ENCODE results near the gene LMNA. TPM values are rescaled to one million over a fixed set of nuclear protein-coding genes. Genes with fewer than 3 reads are reported as not detected.

LMNA gene
- total RNA-seq, 1 donor from 2014 or later: 98.8 TPM

GRCh38 chr1:156081180-156081916, 33.2 kb upstream of the LMNA start:
- intact Hi-C loops (cut with micrococcal nuclease): no loop called here

- intact Hi-C loops (cut with micrococcal nuclease): no loop called here
Observed at GRCh38 chr1:156081917-156082308, 32.6 kb upstream of the LMNA start.

DNA sequence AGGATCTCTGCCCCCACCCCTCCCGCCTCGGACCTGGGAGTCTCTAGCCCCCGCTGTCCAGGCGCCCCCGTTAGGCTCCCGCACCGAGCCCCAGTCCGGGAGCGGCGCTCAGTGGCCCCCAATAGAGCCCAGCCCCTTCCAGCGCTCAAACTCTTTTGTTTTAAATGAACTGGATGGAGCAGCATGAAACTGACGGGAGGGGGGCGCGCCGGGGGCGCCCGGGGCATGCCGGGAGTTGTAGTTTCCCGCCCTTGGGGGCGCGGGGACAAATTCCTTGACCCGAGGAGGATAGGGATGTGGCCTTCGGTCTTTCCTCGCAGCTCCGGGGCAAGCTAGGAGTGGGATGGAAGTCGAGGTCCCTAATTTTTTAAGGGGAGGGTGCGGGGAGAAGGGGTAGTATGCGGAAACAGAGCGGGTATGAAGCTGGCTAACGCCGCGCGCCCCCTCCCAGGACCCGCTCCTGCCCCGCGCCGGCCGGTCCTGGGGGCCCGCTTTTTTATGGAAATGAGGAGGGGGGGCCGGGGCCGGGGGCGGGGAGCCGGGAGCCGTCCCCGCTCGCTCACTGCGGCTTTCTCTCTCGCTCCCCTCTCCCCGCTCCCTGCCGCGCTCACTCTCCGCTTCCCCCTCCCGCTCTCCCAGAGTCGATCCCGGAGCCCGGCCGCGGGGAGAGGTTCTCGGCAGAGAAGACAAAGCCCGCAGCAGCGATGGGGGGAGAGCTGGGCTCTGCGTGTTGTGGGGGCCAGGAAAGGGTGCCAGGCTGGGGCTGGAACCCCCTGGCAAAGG, 32.0 kb upstream of the LMNA start, which contains the start of gene MEX3A:
Gene MEX3A, minus strand, starts transcription at position 157 of the 783 bp plus-strand sequence. CDS start 467 bp downstream, outside the sequence.
- intact Hi-C loops (cut with micrococcal nuclease): no loop called here

DNA sequence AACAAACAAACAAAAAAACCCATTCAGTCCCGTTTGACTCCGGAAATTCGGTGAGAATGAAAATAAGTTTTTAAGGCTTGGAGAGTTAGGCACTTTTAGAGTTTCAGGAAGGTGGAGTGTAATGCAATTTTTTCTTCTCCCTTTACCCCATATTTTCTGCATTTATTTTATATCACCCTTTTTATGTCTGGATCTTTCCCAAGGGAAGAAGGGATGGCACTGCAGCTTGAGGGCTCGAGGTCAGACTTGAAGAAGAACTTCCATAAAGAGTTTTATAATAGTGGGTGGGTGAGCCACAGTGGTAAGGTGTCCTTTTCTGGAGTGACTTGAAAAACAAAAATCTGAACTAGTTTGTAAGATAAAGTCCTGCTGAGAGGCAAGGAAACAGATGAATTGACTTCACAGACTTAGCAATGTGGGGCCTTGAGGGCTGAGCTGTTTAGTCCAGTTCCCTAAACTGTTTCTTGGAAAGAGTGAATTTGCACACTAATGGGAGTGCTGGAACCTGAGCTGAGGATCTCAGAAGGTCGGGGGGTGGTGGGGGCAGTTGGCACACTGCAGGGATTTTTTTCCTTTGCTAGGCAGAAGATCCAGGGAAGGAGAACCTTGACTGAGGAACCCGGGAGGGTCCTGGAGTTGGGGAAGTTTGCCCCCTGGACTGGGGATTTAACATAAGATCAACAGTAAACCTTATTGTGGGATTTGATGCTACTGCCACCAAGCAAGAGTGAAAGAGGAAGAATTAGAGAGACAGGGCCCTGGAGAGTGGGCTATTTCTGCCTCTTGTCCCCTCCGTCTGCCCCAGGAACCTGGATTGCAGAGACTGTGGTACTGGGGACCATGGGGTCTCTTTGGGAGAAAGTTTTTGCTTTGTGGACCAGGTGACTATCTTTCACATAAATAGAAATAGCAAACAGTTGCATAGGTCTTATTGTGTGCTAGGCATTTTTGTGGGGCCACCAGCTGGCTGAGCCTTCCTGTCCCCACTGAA, 30.4 kb upstream of the LMNA start:
- intact Hi-C loops (cut with micrococcal nuclease): no loop called here

DNA sequence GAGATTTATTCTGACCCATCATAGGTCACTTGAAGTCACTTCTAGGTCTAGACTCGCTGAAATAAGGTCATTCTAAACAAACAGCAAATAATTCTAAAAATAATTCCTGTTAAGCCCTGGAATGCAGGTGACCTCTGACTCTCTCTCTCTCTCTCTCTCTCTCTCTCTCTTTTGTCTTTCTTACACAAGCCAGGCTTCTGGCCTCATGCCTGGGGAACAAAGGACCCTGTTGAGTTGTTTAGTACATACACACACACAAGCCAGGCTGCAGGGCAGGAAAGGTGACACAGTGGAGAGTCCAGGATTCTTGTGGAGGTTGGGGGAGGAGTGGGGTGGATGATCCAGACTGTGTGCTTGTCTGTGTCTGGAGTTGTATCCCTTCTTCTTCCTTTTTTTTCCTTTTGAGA, 28.3 kb upstream of the LMNA start:
- intact Hi-C loops (cut with micrococcal nuclease): no loop called here

GRCh38 chr1:156089704-156090103, 24.8 kb upstream of the LMNA start:
- intact Hi-C loops (cut with micrococcal nuclease): loop anchor here (1.0 kb wide), 2 partner anchors 41 to 136 kb away; no protein-coding TSS in a partner anchor

DNA sequence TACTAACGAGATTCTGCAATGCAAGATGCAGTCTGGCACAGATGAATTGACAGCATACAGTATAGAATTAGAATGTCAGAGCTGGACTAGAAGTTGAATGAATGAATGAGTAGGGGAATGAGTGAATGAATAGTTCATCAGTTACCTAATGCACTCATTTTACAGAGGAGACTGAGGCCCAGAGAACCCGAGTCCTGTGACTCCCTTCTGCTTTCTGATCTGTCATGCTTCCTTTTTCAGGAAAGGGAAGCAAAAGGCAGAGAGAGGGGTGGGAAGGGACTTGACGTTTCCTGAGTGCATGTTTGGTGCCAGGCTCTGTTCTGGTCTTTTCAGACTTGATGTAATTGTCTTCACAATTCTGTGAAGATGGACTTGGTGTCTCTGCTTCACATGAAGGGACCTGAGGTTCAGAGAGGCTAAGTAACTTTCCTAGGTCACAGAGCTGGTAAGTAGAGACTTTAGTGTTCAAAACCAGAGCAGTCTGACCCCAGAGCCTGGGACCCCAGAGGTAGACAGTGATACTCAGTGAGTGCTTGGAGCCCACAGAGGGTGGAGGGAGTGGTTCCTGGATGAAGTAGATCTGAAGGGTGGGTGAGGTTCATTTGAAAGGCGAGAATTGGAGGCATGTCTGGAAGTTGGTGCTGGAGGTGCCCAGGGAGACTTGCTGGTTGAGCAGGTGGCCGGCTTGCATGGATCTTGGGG, 24.2 kb upstream of the LMNA start:
- intact Hi-C loops (cut with micrococcal nuclease): loop anchor here (1.0 kb wide), 2 partner anchors 40 to 135 kb away; no protein-coding TSS in a partner anchor

DNA sequence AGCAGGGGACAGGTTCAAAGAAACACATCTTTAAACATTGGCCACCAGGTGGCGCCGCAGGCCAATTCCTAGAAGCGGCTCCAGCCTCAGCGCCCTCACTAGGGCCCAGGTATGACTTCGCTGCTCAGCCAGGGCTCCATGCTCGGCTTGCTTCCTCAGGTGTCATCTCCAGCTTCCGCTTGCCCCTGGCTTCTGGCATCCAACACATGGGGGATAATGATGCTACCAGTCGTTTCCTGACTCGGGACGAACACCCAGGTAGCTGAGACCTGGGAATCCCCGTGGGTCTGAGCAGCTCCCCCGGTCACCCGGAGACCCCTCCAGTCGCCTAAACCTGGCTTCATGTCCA, 23.7 kb upstream of the LMNA start:
- intact Hi-C loops (cut with micrococcal nuclease): loop anchor here (1.0 kb wide), 2 partner anchors 39 to 134 kb away; no protein-coding TSS in a partner anchor

GRCh38 chr1:156091610-156092009, 22.9 kb upstream of the LMNA start:
- intact Hi-C loops (cut with micrococcal nuclease): no loop called here

- intact Hi-C loops (cut with micrococcal nuclease): loop anchor here (1.0 kb wide), 1 partner anchor 34 kb away; no protein-coding TSS in a partner anchor
Observed at GRCh38 chr1:156095906-156096508, 18.5 kb upstream of the LMNA start.

DNA sequence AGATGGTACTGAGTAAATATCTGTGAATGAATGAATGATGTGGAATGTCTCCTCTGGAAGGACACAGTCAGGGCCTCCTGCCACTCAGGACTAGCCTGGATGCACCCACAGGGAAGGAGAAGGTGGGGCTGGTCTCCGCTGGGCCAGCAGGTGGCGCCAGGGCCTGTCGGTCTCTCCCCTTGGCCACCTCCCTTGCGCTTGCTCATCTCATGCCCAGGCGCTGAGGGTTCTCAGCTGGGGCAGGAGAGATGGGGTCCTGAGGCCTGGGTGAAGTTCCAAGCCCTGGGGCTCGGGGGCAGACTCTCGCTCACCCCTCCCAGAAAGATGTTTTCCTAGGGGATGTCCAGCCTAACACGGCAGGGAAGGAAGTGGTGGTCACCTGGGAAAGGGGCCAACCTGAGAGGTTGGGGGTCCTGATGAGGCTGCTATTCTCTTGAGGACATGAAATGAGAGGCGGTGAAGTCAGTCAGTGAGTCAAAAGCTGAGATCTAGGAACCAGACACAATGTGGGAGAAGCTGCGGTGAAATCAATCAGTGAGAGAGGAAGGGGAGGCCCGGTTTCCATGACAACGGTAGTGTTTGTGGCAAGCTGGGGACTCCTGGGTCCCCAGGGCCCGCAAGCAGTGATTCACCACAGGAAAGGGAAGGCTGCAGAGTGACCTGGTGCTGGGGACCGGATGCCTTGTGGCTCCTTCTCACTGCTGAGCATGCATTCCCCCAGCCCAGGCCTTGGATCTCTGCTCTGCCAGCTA, 17.7 kb upstream of the LMNA start:
- intact Hi-C loops (cut with micrococcal nuclease): loop anchor here (1.0 kb wide), 2 partner anchors 9 to 33 kb away; no protein-coding TSS in a partner anchor

DNA sequence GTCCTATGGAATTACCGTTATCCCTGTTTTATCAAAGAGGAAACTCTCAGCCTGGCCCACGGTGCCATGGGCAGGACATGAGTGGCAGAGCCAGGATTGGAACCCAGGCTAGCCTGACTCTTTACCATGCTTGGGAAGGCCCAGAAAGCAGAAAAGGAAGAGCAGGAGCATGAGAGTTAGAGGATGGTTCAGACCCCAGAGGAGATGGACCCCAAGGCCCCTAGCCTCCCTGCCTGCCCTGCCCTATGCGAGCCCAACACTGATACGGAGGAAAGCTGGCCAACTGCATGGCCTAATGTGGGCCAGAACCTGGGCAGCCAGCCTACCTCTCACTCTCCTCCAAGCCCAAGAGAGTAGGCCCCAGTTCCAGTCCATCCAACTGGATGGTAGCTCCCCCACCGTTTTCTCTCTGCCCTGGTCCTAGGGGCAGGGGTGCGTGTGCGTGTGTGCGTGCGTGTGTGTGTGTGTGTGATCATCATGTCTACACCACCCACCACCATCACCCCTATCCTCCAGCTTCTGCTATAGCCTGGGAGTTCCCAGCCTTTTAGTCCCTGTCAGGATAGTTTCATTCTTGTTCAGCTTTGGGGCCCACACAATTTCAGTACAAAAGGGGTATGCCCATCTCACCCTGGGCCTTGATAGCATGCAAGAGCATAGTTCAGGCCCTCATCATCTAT, 16.9 kb upstream of the LMNA start:
- intact Hi-C loops (cut with micrococcal nuclease): loop anchor here (1.0 kb wide), 1 partner anchor 9 kb away; no protein-coding TSS in a partner anchor

- intact Hi-C loops (cut with micrococcal nuclease): no loop called here
Observed at GRCh38 chr1:156098784-156099183, 15.7 kb upstream of the LMNA start.

- intact Hi-C loops (cut with micrococcal nuclease): no loop called here
Observed at GRCh38 chr1:156099282-156099681, 15.2 kb upstream of the LMNA start.

GRCh38 chr1:156100205-156100995, 14.1 kb upstream of the LMNA start:
- intact Hi-C loops (cut with micrococcal nuclease): no loop called here

DNA sequence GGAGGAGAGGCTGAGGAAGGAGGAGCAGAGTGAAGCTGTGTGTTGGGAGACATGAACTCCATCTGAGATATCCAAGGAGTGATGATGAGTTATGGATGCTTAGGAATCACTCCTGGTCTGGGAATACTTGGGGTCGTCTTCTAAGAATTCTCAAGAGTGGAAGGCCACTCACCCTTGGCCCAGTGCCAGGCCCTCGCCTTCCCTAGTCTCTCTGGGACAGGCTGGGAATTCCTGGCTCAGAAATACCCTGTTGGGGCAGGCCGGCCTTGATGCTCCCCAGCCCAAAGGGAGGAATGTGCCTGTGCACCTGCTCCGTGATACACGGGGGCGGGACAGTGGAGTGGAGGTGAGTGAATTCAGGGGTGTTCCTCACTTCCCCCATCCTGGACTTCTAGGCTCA, 12.6 kb upstream of the LMNA start:
- intact Hi-C loops (cut with micrococcal nuclease): no loop called here

DNA sequence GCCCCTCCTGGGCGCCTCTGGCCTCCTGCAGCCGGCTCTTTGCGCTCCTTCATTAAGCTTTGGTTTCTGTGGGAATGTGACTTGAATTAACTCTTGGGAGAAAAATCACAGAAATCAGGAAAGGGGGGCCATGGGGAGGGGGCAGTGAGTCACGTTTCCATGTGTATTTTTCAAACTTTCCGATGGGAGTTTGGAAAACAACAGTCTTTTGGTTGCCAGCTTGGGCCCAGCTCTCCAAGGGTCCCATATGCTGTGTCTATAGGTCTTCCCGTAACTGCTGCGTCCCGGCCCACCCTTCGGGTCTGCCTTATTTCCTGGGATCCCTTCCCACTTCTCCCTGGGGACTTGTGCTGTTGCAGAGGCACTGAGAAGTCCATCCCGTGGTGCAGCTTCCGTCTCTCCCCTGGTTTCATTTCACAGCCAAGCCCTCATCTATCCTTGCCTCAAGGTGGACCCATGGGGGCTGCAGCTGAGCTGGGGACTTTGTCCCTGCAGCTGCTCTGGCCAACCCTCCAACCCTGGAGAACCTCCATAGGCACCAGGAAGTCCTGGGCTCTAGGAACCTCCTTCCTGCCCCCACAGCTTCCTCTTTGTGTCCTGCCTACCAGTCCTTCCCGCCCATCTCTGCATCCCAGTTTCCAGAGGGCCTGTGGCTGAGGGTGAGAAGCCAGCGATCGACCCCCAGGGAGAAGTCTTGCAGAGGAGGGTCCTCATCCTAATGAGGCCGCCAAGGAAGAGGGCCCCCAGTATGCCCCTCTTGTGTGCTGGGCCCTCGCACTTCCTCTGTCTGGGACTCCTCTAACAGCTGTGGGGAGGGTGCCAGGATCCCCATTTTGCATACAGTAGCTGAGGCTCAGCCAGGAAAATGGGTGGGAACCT, 11.6 kb upstream of the LMNA start:
- intact Hi-C loops (cut with micrococcal nuclease): no loop called here
